CD4-positive, alpha-beta memory T cell (primary cell): ENCODE data around the gene MCF2L2. TPM values are rescaled to one million over a fixed set of nuclear protein-coding genes. Genes with fewer than 3 reads are reported as not detected.

Source experiments
- CTCF ChIA-PET: fragments of 350-600 bp; sonication (Branson Sonifier 250); formaldehyde crosslinking; loops from one replicate; lab custom pipeline; 2021; ENCODE audit warnings: inconsistent platforms; ENCODE audit not compliant: partially characterized antibody; lab: Charles Lee
- POLR2A ChIA-PET: fragments of 350-600 bp; sonication (Branson Sonifier 250); formaldehyde crosslinking; loops from one replicate; lab custom pipeline; 2021; ENCODE audit not compliant: partially characterized antibody; lab: Charles Lee
- DNase-seq, 5 donors: peaks; one replicate each; pipeline versions ENCODE4 v3.0.0 to v3.0.0-alpha.2; 2020 to 2022; ENCODE audit warnings: mixed read lengths in 1 of 5
- H3K27ac ChIP-seq: one replicate; pipeline ENCODE4 v1.7.0; 2013; ENCODE audit warnings: low read depth, low read length
- H3K27me3 ChIP-seq: 2 replicates; pipeline ENCODE4 v1.7.0; 2013; ENCODE audit warnings: mild to moderate bottlenecking, low read length, moderate library complexity; ENCODE audit not compliant: insufficient read depth
- H3K36me3 ChIP-seq: 2 replicates; pipeline ENCODE4 v1.7.0; 2013; ENCODE audit warnings: mild to moderate bottlenecking, low read length, moderate library complexity; ENCODE audit not compliant: insufficient read depth
- H3K4me1 ChIP-seq: 2 replicates; pipeline ENCODE4 v1.7.0; 2013; ENCODE audit warnings: mild to moderate bottlenecking, low read length, moderate library complexity; ENCODE audit not compliant: insufficient read depth
- H3K4me3 ChIP-seq, 2 donors: one replicate each; pipeline ENCODE4 v1.7.0; 2013; ENCODE audit warnings: low read length in 2 of 2, mild to moderate bottlenecking in 1 of 2
- H3K9me3 ChIP-seq, 2 donors: one replicate each; pipeline ENCODE4 v1.7.0; 2013; ENCODE audit warnings: low read length in 2 of 2, control low read depth in 1 of 2; ENCODE audit not compliant: control insufficient read depth in 1 of 2
- H3K27ac Mint-ChIP-seq, 7 donors: one replicate each; pipeline ENCODE4 v1.8.0; 2020 to 2021; ENCODE audit warnings: mixed read lengths in 7 of 7, mild to moderate bottlenecking in 6 of 7, inconsistent platforms in 3 of 7, moderate library complexity in 3 of 7
- H3K27me3 Mint-ChIP-seq, 2 donors: one replicate each; pipeline ENCODE4 v1.8.0; 2020 to 2021; ENCODE audit warnings: mixed read lengths in 2 of 2
- H3K36me3 Mint-ChIP-seq, 2 donors: one replicate each; pipeline ENCODE4 v1.8.0; 2020 to 2021; ENCODE audit warnings: mixed read lengths in 2 of 2, inconsistent platforms in 1 of 2, mild to moderate bottlenecking in 1 of 2
- H3K4me1 Mint-ChIP-seq, 4 donors: one replicate each; pipeline ENCODE4 v1.8.0; 2020 to 2021; ENCODE audit warnings: mixed read lengths in 4 of 4, mild to moderate bottlenecking in 1 of 4
- H3K4me3 Mint-ChIP-seq, 8 donors: one replicate each; pipeline ENCODE4 v1.8.0; 2020 to 2021; ENCODE audit warnings: mixed read lengths in 8 of 8, mild to moderate bottlenecking in 7 of 8, moderate library complexity in 6 of 8, inconsistent platforms in 3 of 8
- H3K9me3 Mint-ChIP-seq, 8 donors: one replicate each; pipeline ENCODE4 v1.8.0; 2020 to 2021; ENCODE audit warnings: mixed read lengths in 8 of 8, mild to moderate bottlenecking in 5 of 8, inconsistent platforms in 3 of 8, moderate library complexity in 1 of 8
- intact Hi-C: fragments of 100-400 bp; cut with micrococcal nuclease; formaldehyde crosslinking; loops from one replicate; pipeline ENCODE4 v1.15.1; 2023
- polyA plus RNA-seq, 2 donors: library from polyadenylated mRNA; unstranded; fragments of 300-500 nt; fragmentation: Illumina TruSeq; gene quantifications; one replicate each; pipeline ENCODE4 v1.2.3, GENCODE V29; 2021
- total RNA-seq, 2 experiments: library from RNA; stranded (reverse); gene quantifications; one replicate each; pipeline ENCODE4 v1.2.3, GENCODE V29; 2021

The MCF2L2 gene
- total and polyA plus RNA-seq, 4 experiments from 2014 or later, result 0.37 to 7.3 (median 5.1) TPM

DNA sequence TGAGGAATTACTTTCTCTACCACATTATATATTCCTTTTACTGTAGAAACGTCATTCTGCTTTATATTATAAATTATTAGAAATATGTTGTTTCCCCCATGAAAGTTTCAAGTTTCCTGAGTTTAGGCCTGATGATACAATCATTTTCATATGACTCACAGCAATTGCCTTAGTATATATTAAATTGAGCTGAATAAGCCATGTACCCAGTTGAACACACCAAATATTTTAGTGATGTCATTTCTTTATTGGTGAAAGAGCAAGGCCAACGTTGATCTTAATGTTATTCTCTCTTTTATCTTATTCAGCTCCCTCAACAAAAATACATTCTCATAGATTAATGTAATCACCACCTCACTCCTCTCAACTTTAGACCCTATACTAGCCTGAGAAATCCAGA, 144.5 kb downstream of the MCF2L2 start:
- peaks cover 20% of the 10 kb centered on the region for H3K4me1 ChIP-seq
- DNase-seq, result no peak
- Mint-ChIP-seq H3K4me3 (no peak overlapping the region), H3K27ac (peak overlapping the region in 6 of 7 donors; percentile 27 to 95 (median 70)), H3K9me3 (no peaks in the 10 kb centered on the region), H3K4me1 (peaks cover 14 to 32% (median 21%) of the 10 kb centered on the region in 4 donors), H3K36me3 (peaks cover 0 to 10% of the 10 kb centered on the region in 2 donors), H3K27me3 (no peaks in the 10 kb centered on the region)
- no peaks in the 10 kb centered on the region for H3K27me3 ChIP-seq
- intact Hi-C loops, result loop anchor here (2.0 kb wide), 1 partner anchor 185 kb away; the partner anchor contains the start of gene MCCC1
- H3K4me3 ChIP-seq, result no peak overlapping the region
- no peaks in the 10 kb centered on the region for H3K36me3 ChIP-seq
- H3K27ac ChIP-seq, result no peak overlapping the region
- POLR2A ChIA-PET, result no interaction called here
- CTCF ChIA-PET, result no interaction called here
- H3K9me3 ChIP-seq, result no peaks in the 10 kb centered on the region

DNA sequence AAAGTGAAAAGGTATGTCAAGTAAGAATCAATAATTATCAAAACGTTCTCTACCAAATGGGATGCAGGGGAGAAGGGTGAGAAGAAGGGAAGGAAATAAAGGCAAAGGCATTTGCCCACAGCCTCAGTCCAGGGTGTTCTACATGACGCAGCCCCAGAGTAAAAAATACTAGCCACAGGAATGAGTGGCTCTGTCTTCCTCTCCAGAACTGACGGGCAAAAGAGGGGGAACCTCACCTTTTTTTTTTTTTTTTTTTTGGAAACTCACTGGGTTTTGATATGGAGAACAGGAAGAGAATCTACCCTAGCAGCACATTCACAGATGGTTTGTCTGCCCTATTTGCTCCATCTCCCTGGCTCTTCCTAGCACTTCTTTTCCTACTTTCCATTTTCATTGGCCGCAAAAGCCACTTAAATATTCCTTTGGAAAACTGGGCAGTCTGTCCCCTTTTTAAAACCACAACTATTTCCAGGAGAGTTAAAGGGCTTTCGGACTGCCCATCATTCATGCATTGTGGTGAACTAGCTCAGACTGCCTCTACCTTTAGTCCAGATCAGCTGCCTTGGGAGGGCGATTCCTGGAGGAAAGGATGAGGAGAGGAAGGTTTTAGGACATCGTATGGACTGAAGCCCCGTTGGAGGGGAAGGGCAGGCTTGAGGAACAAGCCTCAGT, 147.2 kb downstream of the MCF2L2 start:
- Mint-ChIP-seq H3K27ac (no peak overlapping the region), H3K36me3 (peaks cover 0 to 16% of the 10 kb centered on the region in 2 donors), H3K27me3 (no peaks in the 10 kb centered on the region), H3K4me1 (peaks cover 8 to 20% (median 13%) of the 10 kb centered on the region in 4 donors), H3K4me3 (no peak overlapping the region), H3K9me3 (no peaks in the 10 kb centered on the region)
- ChIA-PET CTCF (interaction anchor here (0.7 kb wide), 1 partner anchor 483 kb away, joined by 3 read pairs; no protein-coding TSS in a partner anchor), POLR2A (interaction anchor here (0.6 kb wide), 1 partner anchor 41 kb away, joined by 3 read pairs; no protein-coding TSS in a partner anchor)
- no peak overlapping the region for H3K27ac ChIP-seq
- H3K9me3 ChIP-seq, result no peaks in the 10 kb centered on the region
- H3K4me1 ChIP-seq, result peaks cover 14% of the 10 kb centered on the region
- intact Hi-C loops, result no loop called here
- H3K4me3 ChIP-seq, result no peak overlapping the region
- H3K27me3 ChIP-seq, result no peaks in the 10 kb centered on the region
- no peak for DNase-seq
- no peaks in the 10 kb centered on the region for H3K36me3 ChIP-seq

DNA sequence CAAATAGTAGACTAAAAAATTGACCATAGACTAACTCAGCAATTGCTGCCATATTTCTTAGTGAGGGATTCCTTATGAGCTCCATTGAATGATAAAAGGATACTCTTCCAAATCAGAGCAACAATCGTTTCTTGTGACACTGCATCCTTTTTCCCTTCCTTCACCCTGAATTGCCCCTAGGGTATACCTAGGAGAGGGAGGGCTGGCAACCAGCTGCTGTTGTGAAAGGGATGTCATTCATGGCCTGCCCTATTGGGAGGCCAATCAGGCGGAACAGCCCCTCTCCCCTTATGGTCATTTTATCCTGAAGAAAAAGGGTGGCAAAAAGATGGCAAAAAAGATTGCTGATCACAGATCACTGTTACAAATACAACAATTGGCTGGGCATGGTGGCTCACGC, 149.0 kb downstream of the MCF2L2 start:
- Mint-ChIP-seq H3K4me3 (no peak overlapping the region), H3K9me3 (no peaks in the 10 kb centered on the region), H3K27ac (no peak overlapping the region), H3K27me3 (no peaks in the 10 kb centered on the region), H3K4me1 (peaks cover 0 to 6% (median 0%) of the 10 kb centered on the region in 4 donors), H3K36me3 (peaks cover 0 to 27% of the 10 kb centered on the region in 2 donors)
- intact Hi-C loops, result no loop called here
- H3K4me1 ChIP-seq, result no peaks in the 10 kb centered on the region
- no peak overlapping the region for H3K27ac ChIP-seq
- CTCF ChIA-PET, result no interaction called here
- no peaks in the 10 kb centered on the region for H3K9me3 ChIP-seq
- no peak overlapping the region for H3K4me3 ChIP-seq
- POLR2A ChIA-PET, result no interaction called here
- no peaks in the 10 kb centered on the region for H3K36me3 ChIP-seq
- no peaks in the 10 kb centered on the region for H3K27me3 ChIP-seq
- no peak for DNase-seq

DNA sequence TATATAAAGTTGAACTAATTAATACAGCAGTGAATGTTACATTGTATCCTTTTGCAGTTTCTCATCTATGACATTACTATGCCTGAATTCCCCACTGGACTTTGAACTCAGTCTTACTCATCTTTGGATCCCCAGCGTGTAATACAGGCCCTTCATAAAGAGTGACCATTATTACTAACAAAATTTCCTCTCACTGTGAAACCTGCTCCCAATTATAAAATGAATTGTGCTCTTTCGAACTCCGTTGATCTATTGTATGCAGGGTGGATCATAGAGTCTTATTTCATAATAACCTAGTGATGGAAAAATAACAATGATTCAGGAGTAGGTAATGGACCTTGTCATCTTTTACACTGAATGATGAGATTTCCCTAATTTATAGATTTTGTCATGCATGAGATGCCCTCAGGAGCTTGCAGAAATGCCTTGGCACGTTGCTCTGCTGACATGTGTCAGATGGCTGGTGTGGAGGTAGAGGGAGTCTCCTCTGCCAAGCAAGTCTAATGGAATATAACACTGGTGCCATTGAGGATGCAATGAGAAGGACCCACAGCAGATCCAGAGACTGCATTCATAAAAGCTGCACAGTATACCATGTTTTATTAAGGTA, 149.8 kb downstream of the MCF2L2 start:
- no peaks in the 10 kb centered on the region for H3K4me1 Mint-ChIP-seq
- no peaks in the 10 kb centered on the region for H3K36me3 ChIP-seq
- no peak overlapping the region for H3K27ac ChIP-seq
- CTCF ChIA-PET, result no interaction called here
- peaks cover 0 to 23% of the 10 kb centered on the region in 2 donors for H3K36me3 Mint-ChIP-seq
- no peak overlapping the region for H3K4me3 ChIP-seq
- no peak overlapping the region for H3K4me3 Mint-ChIP-seq
- intact Hi-C loops, result no loop called here
- POLR2A ChIA-PET, result no interaction called here
- H3K4me1 ChIP-seq, result no peaks in the 10 kb centered on the region
- no peaks in the 10 kb centered on the region for H3K9me3 Mint-ChIP-seq
- H3K27me3 ChIP-seq, result no peaks in the 10 kb centered on the region
- H3K27ac Mint-ChIP-seq, result no peak overlapping the region
- no peaks in the 10 kb centered on the region for H3K9me3 ChIP-seq
- DNase-seq, result no peak
- no peaks in the 10 kb centered on the region for H3K27me3 Mint-ChIP-seq

DNA sequence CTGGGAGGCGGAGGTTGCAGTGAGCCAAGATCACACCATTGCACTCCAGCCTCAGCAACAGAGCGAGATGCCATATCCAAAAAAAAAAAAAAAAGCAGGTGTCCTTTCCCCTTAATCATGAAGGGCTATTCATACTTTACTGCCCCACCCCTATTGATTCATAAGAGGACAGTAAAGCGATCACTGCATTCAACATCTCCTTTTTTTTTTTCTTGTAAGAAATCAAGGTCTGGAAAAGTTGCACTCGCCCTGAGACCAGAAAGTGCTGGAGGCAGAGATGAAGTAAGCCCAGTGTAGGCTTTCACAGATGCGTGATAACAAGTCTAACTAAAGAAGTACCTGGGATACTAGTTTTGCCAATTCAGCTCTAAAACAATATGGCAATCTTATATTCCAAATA, 151.2 kb downstream of the MCF2L2 start:
- no peaks in the 10 kb centered on the region for H3K36me3 ChIP-seq
- H3K27me3 Mint-ChIP-seq, result no peaks in the 10 kb centered on the region
- no peaks in the 10 kb centered on the region for H3K27me3 ChIP-seq
- peaks cover 0 to 23% of the 10 kb centered on the region in 2 donors for H3K36me3 Mint-ChIP-seq
- no peak overlapping the region for H3K27ac Mint-ChIP-seq
- no peaks in the 10 kb centered on the region for H3K4me1 Mint-ChIP-seq
- CTCF ChIA-PET, result no interaction called here
- intact Hi-C loops, result no loop called here
- H3K27ac ChIP-seq, result no peak overlapping the region
- no peaks in the 10 kb centered on the region for H3K9me3 ChIP-seq
- POLR2A ChIA-PET, result interaction anchor here (0.7 kb wide), 1 partner anchor 12 kb away, joined by 4 read pairs; no protein-coding TSS in a partner anchor
- no peak for DNase-seq
- no peaks in the 10 kb centered on the region for H3K9me3 Mint-ChIP-seq
- H3K4me1 ChIP-seq, result no peaks in the 10 kb centered on the region
- no peak overlapping the region for H3K4me3 ChIP-seq
- no peak overlapping the region for H3K4me3 Mint-ChIP-seq

DNA sequence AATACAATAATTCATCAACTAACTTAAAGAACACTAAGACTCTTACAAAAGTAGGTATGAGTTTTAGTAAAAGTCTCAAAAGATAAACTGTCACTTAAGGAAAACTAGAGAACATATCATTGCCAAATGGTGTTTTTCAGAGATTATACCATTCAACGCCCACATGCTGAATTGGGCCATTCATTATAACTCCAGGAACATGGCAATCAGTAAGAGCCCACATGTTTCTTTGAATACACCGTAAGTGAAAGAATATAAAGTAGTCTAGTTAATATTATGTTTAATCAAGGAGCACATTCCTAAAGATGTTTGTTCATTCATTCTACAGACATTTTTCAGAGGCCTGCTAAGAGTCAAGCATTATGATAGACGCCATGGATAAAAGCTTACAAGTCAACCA, 152.5 kb downstream of the MCF2L2 start:
- H3K4me1 Mint-ChIP-seq, result no peaks in the 10 kb centered on the region
- no peaks in the 10 kb centered on the region for H3K4me1 ChIP-seq
- intact Hi-C loops, result no loop called here
- no peak for DNase-seq
- POLR2A ChIA-PET, result no interaction called here
- no peaks in the 10 kb centered on the region for H3K27me3 Mint-ChIP-seq
- no peak overlapping the region for H3K27ac ChIP-seq
- H3K4me3 Mint-ChIP-seq, result no peak overlapping the region
- no peaks in the 10 kb centered on the region for H3K36me3 ChIP-seq
- CTCF ChIA-PET, result no interaction called here
- H3K9me3 ChIP-seq, result no peaks in the 10 kb centered on the region
- no peak overlapping the region for H3K27ac Mint-ChIP-seq
- peaks cover 0 to 17% of the 10 kb centered on the region in 2 donors for H3K36me3 Mint-ChIP-seq
- H3K9me3 Mint-ChIP-seq, result no peaks in the 10 kb centered on the region
- H3K4me3 ChIP-seq, result no peak overlapping the region
- no peaks in the 10 kb centered on the region for H3K27me3 ChIP-seq

DNA sequence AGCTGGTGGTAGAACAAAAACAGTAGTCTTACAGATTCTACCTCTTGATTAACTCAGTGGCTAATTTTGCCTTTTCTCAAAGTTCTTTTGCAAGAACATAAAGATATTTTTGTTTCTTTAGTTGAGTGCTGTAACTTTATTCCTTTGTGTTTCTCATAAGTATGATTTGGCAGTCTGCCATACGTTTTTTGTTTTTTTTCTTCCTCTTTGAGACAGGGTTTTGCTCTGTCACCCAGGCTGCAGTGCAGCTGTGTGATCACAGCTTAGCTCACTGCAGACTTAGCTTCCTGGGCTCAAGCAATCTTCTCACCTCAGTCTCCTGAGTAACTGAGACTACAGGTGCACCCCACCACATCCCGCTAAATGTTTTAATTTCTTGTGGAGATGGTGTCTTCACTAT, 153.0 kb downstream of the MCF2L2 start:
- H3K4me1 ChIP-seq, result no peaks in the 10 kb centered on the region
- H3K4me1 Mint-ChIP-seq, result no peaks in the 10 kb centered on the region
- no peaks in the 10 kb centered on the region for H3K9me3 Mint-ChIP-seq
- CTCF ChIA-PET, result interaction anchor here (1.7 kb wide), 1 partner anchor 107 kb away, joined by 3 read pairs; no protein-coding TSS in a partner anchor
- H3K4me3 ChIP-seq, result no peak overlapping the region
- no peaks in the 10 kb centered on the region for H3K9me3 ChIP-seq
- H3K27me3 ChIP-seq, result no peaks in the 10 kb centered on the region
- POLR2A ChIA-PET, result interaction anchor here (1.5 kb wide), 1 partner anchor 10 kb away, joined by 3 read pairs; no protein-coding TSS in a partner anchor
- DNase-seq, result no peak
- intact Hi-C loops, result no loop called here
- H3K36me3 ChIP-seq, result no peaks in the 10 kb centered on the region
- peak overlapping the region in 1 of 7 donors; percentile 37 for H3K27ac Mint-ChIP-seq
- H3K36me3 Mint-ChIP-seq, result peaks cover 0 to 17% of the 10 kb centered on the region in 2 donors
- no peak overlapping the region for H3K4me3 Mint-ChIP-seq
- H3K27me3 Mint-ChIP-seq, result no peaks in the 10 kb centered on the region
- H3K27ac ChIP-seq, result no peak overlapping the region
